Lung (tissue), 12 donors: ENCODE measurements around the gene ARPC4. TPM values are rescaled to one million over a fixed set of nuclear protein-coding genes. Genes with fewer than 3 reads are reported as not detected.
A peak's percentile ranks its signal among the peaks of the same experiment; 100 is the strongest.

Source experiments
- ATAC-seq: fragments of 200-7000 bp; cut with Tn5 transposase; one replicate; pipeline ENCODE4 v1.9.1; 2020; ENCODE audit warnings: moderate number of reproducible peaks; ENCODE audit not compliant: insufficient read depth, low FRiP score
- DNase-seq, 3 donors: peaks; one replicate each; pipeline ENCODE4 v3.0.0-alpha.2; 2013 to 2017
- H3K27ac ChIP-seq, 2 donors: one replicate each; pipeline ENCODE4 v1.5.1; 2013; ENCODE audit warnings: mild to moderate bottlenecking in 2 of 2, moderate library complexity in 2 of 2, control low read depth in 1 of 2, inconsistent platforms in 1 of 2, low read depth in 1 of 2, low read length in 1 of 2
- H3K27me3 ChIP-seq, 3 donors: one replicate each; pipeline ENCODE4 v1.5.1; 2013; ENCODE audit warnings: low read length in 2 of 3; ENCODE audit not compliant: control insufficient read depth in 3 of 3, insufficient read depth in 3 of 3
- H3K36me3 ChIP-seq, 4 donors: one replicate each; pipeline ENCODE4 v1.5.1; 2013; ENCODE audit warnings: low read length in 4 of 4, mild to moderate bottlenecking in 1 of 4, moderate library complexity in 1 of 4; ENCODE audit not compliant: control insufficient read depth in 4 of 4, insufficient read depth in 4 of 4
- H3K4me1 ChIP-seq, 5 donors: one replicate each; pipeline ENCODE4 v1.5.1; 2013; ENCODE audit warnings: low read length in 5 of 5, mild to moderate bottlenecking in 2 of 5, moderate library complexity in 1 of 5; ENCODE audit not compliant: control insufficient read depth in 5 of 5, insufficient read depth in 5 of 5
- H3K4me3 ChIP-seq: one replicate; pipeline ENCODE4 v1.5.1; 2013; ENCODE audit warnings: mild to moderate bottlenecking, control low read depth, moderate library complexity
- H3K9ac ChIP-seq, 2 donors: one replicate each; pipeline ENCODE4 v1.5.1; 2013; ENCODE audit warnings: low read length in 2 of 2, control low read depth in 1 of 2; ENCODE audit not compliant: insufficient read depth in 1 of 2
- H3K9me3 ChIP-seq, 4 donors: one replicate each; pipeline ENCODE4 v1.5.1; 2013; ENCODE audit warnings: low read length in 3 of 4, mild to moderate bottlenecking in 1 of 4, moderate library complexity in 1 of 4; ENCODE audit not compliant: control insufficient read depth in 4 of 4, insufficient read depth in 3 of 4
- CTCF ChIP-seq: IDR thresholded peaks from 2 replicates; pipeline ENCODE4 v1.5.1; 2012; ENCODE audit warnings: mild to moderate bottlenecking; ENCODE audit errors: control extremely low read depth, extremely low read depth
- WGBS, 2 donors: extraction: QIAGEN DNeasy Blood & Tissue Kit; methylation state at CpG; one replicate each; pipeline ENCODE4 v1.1.7; 2013; 5-methylcytosine and 5-hydroxymethylcytosine counted together
- polyA plus RNA-seq, 2 donors: library from polyadenylated mRNA; stranded (reverse); fragments of 200-250 nt; gene quantifications; one replicate each; pipeline ENCODE4 v1.2.1, GENCODE V29; 2013
- total RNA-seq, 2 donors: library from RNA; depleted of rRNA in 1 of 2; stranded (reverse); fragments of >200 nt in 1 of 2; gene quantifications; one replicate each; pipeline ENCODE4 v1.2.1, GENCODE V29; 2014 to 2021
- donor health status: control.
- donor health status: control.
- donor health status: Bipolar disorder and iron deficiency.
- donor health status: healthy.
- donor health status: DM: yes; HTN: yes; CAD: no.

Gene ARPC4
- total and polyA plus RNA-seq, 4 donors, result 74.9 to 239 (median 129) TPM

- Histone ChIP-seq H3K4me3 (no peak overlapping the region), H3K9ac (no peak overlapping the region), H3K9me3 (no peaks in the 10 kb centered on the region), H3K27ac (peak overlapping the region in 1 of 2 donors; percentile 11), H3K27me3 (no peaks in the 10 kb centered on the region), H3K36me3 (peaks cover 21 to 59% (median 38%) of the 10 kb centered on the region in 4 donors), H3K4me1 (peaks cover 0 to 18% (median 4%) of the 10 kb centered on the region in 5 donors)
- DNase-seq (no peak), ATAC-seq (no peak)
- 36 to 45% methylated on average over 8 of the region's 8 CpGs for WGBS, 2 donors
- TF ChIP-seq CTCF, result no peak
Measured at GRCh38 chr3:9754678-9755077, 38.2 kb upstream of the ARPC4 start.

GRCh38 chr3:9757427-9757826 is 35.5 kb upstream of the ARPC4 start:
- H3K36me3 ChIP-seq, result peaks cover 13 to 57% (median 39%) of the 10 kb centered on the region in 4 donors
- no peak for TF ChIP-seq CTCF
- no peak for ATAC-seq
- H3K9me3 ChIP-seq, result no peaks in the 10 kb centered on the region
- no peaks in the 10 kb centered on the region for H3K27me3 ChIP-seq
- H3K4me3 ChIP-seq, result no peak overlapping the region
- peaks cover 0 to 5% (median 3%) of the 10 kb centered on the region in 5 donors for H3K4me1 ChIP-seq
- H3K27ac ChIP-seq, result no peak overlapping the region
- 91 to 93% methylated on average over 12 to 13 of the region's 13 CpGs for WGBS, 2 donors
- DNase-seq, result no peak
- no peak overlapping the region for H3K9ac ChIP-seq

GRCh38 chr3:9760779-9761505 is 31.9 kb upstream of the ARPC4 start:
- no peaks in the 10 kb centered on the region for H3K27me3 ChIP-seq
- ATAC-seq (no peak), DNase-seq (no peak)
- WGBS, 2 donors, result 95 to 98% methylated on average over 10 of the region's 10 CpGs
- H3K27ac ChIP-seq, result peak overlapping the region in 1 of 2 donors; percentile 15
- H3K4me1 ChIP-seq, result no peaks in the 10 kb centered on the region
- H3K4me3 ChIP-seq, result no peak overlapping the region
- peaks cover 13 to 47% (median 41%) of the 10 kb centered on the region in 4 donors for H3K36me3 ChIP-seq
- TF ChIP-seq CTCF, result no peak
- no peak overlapping the region for H3K9ac ChIP-seq
- H3K9me3 ChIP-seq, result no peaks in the 10 kb centered on the region
